GF-D8 (cell line): Measurements from ENCODE around the gene MAGI2.

Experiments used
- DNase-seq: peaks from one replicate; lab custom pipeline; 2025; lab: John Stamatoyannopoulos, UW

The MAGI2 gene

DNA sequence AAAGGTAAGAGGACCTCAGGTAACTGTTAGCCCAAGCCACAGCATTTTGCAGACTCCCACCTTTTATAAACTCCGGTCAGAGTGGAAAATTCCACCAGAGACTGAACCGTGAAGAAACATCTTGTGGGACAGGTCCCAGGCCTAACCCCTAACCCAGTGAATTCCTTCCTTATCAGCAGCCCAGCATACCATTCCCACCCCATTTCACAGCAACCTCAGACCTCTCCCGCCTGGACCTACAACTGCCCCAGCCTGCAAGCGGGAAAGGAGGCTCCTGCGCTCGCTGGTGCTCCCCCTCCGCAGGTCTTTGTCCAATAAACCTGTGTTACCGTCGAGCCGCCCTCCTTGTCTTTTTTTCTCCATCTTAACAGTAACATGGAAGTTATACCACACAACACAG is 736.6 kb downstream of the MAGI2 start:
- DNase-seq, result no peak

DNA sequence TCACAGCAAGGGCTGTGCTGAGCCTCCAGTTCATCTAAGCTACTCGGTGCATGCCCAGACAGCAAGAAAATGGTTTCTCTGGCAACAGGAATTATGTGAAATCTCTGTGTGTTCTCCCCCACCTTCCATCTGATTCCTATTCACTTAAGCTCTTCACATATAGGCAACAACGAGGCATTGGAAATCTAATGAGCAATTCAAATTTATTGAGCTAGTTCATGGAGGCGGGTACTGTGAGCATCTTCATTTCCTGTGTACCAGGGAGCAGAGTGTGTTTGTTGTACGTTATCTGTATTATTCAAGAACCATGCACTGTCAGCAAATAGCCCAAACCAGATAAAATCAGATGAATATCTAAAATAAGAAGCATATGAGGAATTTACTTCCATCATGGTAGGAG is 739.1 kb downstream of the MAGI2 start:
- DNase-seq, result no peak

DNA sequence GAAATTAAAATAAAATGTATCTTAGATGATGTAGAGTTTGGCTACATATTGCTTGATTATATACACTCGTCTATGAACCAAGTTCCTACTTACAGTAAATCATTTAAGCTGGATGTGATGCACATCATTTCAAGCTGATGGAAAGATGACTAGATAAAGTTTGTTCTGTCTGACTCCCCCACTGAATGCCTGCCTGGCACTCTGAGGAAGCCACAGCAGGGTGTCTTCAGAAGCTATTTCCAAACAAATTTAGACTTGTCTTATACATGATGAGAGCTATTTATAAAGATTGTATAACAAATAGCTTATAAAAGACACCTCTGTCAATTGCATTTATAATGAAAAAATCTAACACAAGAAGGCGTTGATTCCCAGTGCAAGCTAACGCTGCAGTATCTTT is 741.4 kb downstream of the MAGI2 start:
- no peak for DNase-seq

DNA sequence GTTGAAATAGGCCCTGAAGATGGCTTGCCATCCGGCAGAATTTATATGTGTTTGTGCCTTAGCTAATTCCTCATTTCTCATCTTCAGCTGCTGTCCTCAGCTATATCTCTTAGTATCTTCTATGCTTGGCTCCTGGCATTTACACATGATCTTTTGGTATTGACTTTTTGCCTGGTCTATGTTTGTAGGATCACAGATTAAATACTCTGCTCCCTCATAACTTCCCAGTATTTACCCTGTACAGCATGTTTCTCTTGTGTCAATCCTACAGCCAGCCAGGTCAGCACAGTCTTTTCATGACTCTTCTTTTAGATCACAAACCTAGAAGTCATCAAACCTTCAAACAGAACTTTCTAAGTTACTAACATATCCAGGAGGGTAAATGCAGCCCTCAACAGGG is 743.8 kb downstream of the MAGI2 start:
- no peak for DNase-seq

DNA sequence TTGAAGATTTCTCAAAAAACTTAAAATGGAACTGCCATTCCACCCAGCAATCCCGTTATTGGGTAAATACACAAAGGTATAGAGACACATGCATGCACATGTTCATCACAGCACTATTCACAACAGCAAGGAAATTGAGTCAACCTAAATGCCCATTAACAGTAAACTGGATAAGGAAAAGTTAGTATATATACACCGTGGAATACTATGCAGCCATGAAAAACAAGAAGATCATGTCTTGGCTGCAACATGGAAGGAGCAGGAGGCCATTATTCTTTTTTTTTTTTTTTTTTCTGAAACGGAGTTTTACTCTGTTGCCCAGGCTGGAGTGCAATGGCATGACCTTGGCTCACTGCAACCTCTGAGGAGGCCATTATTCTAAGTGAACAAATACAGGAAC is 749.0 kb downstream of the MAGI2 start:
- DNase-seq, result no peak

DNA sequence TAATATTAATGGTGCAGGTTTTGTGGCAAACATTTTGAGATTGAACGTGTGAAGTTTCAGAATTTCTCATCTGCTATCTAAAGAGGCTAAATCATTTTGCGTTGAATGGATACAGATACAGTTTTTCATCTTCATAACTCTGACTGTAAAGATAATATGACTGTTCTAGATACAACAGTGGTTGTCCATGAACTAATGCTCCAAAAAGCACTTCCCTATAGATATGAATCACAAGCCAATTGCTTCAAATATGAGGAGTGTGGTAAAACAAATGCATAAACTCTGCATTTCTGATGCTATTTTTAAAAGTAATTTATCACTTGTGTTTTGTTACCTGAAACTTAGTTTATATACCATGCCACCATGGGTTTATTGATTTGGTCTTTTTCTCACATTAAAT is 750.1 kb downstream of the MAGI2 start:
- DNase-seq, result no peak

DNA sequence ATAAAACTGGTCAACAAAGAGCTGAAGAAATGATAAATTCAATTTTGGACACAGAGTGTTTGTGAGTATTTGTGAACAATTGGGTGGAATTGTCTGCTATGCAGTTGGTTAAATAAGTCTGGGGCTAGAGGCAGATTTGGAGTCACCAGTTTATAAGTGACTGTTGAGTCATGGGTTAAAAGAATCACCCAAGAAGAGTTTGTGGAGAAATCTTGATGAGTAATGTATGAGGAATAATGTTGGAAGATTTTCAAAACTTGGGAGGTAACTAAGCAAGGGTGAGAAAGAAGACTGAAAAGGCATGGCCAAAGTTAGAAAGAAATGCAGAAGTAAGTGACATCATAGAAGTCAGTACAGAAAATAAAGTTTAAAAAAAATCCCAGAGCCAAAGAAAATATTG is 750.7 kb downstream of the MAGI2 start:
- no peak for DNase-seq

DNA sequence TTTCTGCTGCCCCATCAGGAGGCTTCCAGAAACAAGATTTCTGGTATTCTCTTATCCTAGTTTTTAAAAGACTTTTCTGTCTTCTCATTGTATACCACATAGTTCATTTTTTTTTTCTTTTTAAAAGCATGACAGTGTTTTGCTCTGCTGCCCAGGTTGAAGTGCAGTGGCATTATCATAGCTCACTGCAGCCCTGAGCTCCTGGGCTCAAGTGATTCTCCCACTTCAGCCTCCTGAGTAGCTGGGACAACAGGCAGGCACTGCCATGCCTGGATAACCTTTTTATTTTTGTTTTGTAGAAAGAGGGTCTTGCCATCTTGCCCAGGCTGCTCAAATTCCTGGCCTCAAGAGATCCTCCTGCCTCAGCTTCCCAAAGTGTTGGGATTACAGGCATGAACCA is 757.6 kb downstream of the MAGI2 start:
- DNase-seq, result no peak

DNA sequence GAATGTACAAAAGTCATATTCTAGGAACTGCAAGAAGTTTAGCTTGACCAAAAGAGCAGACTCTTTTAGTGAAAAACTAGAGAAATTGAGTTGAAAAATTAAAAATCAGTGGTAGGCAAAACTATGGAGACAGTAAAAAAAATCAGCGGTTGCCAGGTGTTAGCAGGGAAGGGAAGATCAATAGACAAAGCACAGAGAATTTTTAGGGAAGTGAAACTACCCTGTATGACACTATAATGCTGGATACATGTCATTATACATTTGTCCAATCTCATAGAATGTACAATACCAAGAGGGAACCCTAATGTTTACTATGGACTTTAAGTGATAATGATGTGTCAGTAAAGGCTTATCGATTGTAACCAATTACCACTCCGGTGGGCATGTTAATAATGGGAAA is 761.9 kb downstream of the MAGI2 start:
- DNase-seq, result no peak

DNA sequence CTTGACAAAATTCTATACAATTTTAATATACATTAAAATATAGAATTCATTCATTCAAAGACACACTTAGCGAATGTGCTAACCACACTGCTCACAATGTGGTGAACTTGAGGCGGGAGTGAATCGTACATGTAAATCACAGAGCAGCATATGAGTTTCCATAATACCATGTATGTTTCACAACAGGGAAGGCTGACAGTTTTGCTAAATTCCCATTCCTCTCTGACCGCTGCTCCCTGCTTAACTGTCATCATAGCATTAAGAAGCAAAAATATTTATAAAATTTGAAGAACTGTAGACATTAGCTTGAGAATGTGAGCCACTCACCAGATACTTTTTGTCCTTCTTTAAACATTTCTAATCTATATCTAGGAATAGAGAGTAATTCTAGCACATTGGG is 763.3 kb downstream of the MAGI2 start:
- DNase-seq, result no peak

DNA sequence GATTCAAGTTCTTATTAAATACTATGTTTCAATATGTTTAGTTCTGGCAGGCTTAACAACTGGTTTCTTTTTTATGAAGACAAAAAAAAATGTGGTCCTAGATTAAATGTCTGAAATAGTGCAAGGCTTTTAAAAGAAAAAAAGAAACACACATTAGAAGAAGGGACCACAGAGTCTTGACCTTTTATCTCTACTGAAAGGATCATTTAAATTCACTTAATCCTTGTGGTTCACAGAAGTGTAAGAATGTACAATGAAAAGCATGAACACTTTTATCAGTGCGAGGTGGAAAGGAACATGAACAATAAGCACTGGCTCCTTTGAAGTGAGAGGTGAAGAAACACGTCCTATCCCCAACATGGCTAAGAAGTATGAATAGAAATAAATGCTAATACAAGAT is 765.1 kb downstream of the MAGI2 start:
- DNase-seq, result no peak

DNA sequence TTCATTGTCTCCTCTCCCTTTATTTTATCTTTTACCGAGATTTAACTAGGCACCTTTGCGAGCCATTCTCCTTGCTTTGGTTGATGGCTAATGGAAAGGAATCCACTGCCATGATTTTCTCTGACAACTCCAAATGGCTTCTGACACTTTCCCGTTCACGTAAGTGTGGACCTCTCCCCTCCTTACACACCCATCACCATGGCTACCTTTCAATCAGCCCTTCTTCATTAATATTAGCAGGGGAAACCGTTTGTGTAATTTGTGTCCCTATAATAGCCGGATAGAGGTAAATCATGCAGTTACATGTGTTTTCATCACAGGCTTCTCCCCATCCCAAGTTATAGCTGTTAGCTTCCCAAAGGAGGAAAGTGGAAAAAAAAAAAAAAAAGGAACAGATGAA is 767.3 kb downstream of the MAGI2 start:
- no peak for DNase-seq

DNA sequence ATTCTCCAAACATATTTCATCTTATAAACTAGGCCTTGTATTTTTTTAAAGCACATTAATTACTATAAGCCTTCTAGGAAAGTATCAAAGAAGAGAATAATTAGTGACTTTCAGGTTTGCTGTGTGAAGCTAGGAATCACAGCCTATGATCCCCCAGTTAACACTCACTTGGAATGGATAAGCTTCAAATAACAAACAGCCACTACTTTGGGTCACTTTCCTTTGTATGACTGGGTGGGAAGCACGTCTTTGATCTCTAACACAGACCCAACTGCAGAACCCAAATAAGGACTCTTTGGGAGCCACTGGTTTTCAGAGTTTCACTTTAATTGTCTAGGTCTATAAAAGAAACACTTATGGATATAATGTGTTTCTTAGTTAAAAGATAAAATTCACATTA is 769.3 kb downstream of the MAGI2 start:
- no peak for DNase-seq

DNA sequence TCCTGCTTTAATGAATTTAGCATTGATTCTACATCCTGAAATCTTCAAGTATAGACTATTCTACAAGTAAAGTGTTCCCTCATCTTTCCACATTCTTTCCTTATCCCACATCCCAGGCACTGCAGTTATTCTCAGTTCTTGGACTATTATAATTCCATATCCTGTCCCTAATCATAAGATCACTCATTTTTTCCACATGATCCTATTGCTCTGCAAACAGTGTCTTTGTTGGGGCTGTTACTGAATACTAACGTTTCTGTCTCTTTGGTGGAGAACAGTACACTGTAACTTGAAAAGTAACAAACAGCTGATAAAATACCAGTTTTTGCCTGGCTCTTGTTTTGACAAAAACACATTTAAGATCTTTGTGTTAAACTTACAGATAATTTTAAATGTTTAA is 769.9 kb downstream of the MAGI2 start:
- no peak for DNase-seq

DNA sequence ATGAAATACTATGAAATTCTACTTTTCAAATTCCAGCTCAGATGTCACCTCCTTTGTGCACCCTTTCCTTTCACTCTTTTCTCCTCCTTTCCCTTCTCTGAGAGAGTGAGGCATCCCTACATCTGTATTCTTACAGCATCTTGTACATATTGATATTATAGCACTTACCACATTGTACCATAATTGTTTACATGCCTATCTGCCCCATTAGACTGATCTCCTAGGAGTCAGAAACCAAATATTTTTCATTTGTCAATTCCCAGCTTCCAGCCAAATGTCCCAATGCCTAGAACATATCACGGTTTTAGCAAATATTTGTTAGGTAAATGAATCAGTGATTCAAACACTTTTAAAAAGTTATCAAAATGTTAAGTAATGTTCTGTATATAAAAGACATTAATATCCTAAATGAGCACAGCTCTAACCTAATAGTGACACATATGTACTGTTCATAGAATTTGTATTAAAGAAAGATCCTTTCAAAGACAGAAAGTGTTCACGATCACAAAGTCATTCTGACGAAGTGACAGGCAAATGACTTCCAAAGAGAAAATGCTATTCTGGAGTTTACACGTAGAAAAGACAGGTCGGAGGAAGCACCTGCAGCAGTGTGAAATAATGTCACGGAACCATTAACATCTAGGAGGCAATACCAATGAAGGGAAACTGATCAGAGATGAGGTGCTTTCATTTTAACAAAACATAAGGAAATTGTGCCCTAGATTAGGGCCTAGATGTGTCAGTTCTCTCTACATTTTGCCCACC is 774.2 kb downstream of the MAGI2 start:
- no peak for DNase-seq

DNA sequence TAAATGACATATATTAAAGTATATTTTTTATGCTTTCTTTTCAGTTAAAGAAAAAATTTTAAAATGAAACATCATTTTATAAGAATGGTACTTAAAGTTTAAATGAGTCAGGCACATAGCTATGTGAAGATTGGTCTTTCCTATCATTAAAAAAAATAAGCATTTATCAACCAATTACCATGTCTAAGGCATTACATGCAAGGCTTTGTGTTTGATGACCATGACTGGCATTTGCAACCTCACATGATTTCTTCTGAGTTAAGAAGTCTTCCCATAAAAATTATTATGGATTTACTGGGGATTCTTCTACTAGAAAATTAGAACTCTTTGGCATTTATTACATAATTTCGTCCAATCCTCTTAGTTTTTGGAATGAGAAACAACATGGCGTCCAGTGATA is 776.1 kb downstream of the MAGI2 start:
- DNase-seq, result no peak

DNA sequence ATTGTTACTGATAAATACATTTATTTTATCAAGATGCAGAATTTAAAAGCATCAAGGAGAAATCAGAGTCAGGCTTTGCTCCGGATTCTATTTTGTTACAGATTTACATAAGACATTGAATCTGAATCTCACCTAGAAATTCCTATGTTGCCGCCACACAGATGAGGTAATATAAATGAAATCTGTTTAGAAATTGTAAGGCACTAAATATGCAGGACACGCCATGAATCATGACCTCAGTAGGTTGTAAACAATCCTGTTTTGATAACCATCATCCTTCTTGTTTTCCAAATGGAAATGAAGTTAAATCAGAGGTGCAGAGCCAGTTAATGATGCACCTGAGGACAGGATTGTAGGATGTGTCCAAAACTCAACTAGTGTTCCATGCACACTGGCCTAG is 778.0 kb downstream of the MAGI2 start:
- no peak for DNase-seq

DNA sequence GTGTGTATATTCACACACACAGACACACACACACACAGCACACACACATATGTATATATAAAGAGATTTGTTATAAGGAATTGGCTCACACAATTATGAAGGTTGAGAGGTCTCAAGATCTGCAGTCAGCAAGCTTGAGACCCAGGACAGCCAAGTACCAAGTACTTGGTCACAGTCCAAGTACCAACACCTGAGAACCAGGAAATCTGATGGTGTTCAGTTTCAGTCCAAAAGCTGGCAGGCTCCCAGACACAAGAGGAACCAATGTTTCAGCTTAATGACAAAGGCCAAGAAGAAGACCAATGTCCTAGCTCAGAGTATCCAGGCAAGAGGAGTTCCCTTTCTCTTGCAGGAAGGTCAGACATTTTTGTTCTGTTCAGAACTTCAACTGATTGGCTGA is 780.2 kb downstream of the MAGI2 start:
- DNase-seq, result no peak

DNA sequence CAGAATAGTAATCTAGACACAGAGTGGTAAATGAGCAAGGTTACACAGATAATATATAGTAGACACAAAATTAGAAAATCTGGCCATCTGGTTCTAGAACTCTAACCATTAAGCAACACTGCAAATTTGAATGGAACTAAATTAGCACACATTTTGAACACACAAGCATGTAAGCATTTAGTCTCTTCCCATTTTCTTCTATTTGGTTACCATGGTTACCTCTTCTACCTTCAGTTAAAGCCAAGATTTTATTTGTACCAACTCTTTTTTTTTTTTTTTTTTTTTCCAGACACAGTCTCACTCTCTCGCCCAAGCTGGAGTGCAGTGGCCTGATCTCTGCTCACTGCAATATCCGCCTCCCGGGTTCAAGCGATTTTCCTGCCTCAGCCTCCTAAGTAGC is 790.5 kb downstream of the MAGI2 start:
- no peak for DNase-seq

DNA sequence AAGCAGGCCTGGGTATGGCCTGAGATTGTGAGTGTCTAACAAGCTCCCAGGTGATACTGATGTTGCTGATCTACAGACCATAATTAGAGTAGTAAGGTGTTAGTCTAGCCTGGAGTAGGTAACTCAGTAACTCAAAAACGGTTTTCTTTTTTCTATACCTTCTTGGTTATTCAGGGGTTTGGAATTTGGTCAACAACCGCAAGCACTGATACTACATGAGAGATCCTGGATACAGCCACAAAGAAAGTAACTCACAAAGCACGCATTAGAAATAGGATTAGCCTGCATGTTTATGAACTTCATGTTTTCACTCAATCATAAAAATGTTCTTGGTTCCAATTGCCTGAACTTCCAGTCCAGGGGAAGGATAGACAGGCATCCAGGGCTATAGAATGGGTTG is 803.5 kb downstream of the MAGI2 start:
- no peak for DNase-seq

DNA sequence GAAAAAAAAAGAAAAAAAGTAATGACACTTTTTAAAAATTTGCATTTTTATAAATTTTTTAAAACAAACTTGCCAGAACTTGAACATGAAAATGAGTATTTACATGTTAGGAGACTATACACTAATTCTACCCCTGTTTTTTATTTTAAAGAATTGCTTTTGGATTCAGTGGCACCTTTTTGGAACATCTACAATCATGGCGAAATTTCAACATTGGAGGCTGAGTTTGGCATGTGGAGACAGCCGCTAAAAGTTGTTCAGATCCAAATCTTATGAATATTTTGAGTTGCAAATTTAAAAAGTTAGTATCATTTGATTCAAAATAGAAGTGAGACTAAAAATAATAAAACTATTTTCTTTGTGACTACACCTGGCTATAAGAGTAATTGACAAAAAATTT is 804.2 kb downstream of the MAGI2 start:
- no peak for DNase-seq

DNA sequence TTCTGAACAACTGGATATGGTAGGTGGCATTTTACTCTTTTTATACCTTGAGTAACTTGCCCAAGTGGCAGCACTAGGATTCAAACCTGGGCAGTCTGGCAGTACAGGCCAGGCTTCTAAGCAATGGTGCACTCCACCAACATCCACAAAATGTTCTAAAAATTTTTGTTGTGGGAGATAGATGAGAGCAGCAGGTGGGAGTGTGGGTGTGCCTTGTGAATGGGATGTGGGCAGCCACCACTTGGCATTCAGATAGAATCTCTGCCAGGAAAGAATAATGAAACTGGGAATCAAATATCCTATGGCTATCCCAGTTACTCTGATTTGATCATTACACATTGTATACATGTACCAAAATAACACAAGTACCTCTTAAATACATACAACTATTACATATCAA is 810.7 kb downstream of the MAGI2 start:
- no peak for DNase-seq

DNA sequence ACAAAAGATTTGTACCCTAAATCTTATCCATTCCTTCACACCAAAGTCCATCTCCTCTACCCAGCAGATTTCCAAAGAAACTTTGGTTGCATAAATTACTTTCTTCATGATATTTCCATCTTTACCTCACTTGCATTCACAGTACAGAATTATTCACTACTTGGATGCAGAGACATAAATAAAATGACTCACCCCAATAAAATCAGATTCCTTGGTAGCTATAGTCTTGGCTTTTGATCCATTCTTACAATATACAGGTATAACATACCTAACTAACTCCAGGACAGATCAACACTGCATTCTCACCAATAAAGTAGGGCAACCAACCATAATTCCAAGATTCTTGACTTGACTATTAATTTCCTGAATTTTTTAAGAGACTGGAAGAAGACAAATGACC is 815.1 kb downstream of the MAGI2 start:
- no peak for DNase-seq

DNA sequence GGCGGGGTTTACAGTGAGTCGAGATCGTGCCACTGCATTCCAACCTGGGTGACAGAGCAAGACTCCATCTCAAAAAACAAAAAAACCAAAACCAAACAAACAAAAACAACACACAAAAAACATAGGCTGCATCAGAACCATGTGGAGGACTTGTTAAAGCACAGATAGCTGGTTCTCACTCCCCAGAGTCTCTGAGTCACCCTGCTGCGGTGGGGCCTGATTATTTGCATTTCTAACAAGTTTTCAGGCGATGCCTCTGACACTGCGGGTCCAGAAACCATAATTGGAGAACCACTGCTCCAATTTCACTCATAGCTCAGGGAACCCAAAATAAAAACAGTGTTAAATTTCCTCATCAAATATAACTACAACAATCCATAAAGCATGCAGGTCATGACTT is 816.7 kb downstream of the MAGI2 start:
- DNase-seq, result no peak
